ENCODE results near the gene BAIAP2. TPM values are rescaled to one million over a fixed set of nuclear protein-coding genes. Genes with fewer than 3 reads are reported as not detected.

The BAIAP2 gene
- total and polyA plus RNA-seq, 2 experiments from 2014 or later: 27.1 to 49.7 TPM

GRCh38 chr17:81086789-81087551 is 52.0 kb downstream of the BAIAP2 start:
- Histone ChIP-seq H3K27me3 (no peaks in the 10 kb centered on the region), H3K79me2 (no peaks in the 10 kb centered on the region), H3K4me1 (ENCODE audit: insufficient read depth) (peaks cover 6% of the 10 kb centered on the region), H2AFZ (no peak overlapping the region), H3K9me3 (ENCODE audit: low read depth) (no peaks in the 10 kb centered on the region), H3K4me2 (no peak overlapping the region), H4K20me1 (ENCODE audit: insufficient read depth, poor library complexity, severe bottlenecking) (no peaks in the 10 kb centered on the region), H3K4me3 (no peak overlapping the region), H3K27ac (no peak overlapping the region), H3K9me2 (replicated peaks; ENCODE audit: insufficient read depth) (no peaks in the 10 kb centered on the region), H3K36me3 (replicated peaks; ENCODE audit: insufficient read depth, low read depth) (no peaks in the 10 kb centered on the region)
- DNase-seq (ENCODE audit: low spot score): no peak
- TF ChIP-seq EZH2 (IDR thresholded peaks at IDR 0.05; ENCODE audit: borderline replicate concordance) (no peak), CTCF (IDR thresholded peaks at IDR 0.05; ENCODE audit: poor library complexity) (no peak)
- 97% methylated on average over 26 of the region's 32 CpGs for WGBS (ENCODE audit: low lambda C conversion rate, missing lambda C conversion rate)

- Histone ChIP-seq H3K9me2 (replicated peaks; ENCODE audit: insufficient read depth) (no peaks in the 10 kb centered on the region), H3K9me3 (ENCODE audit: low read depth) (no peaks in the 10 kb centered on the region), H3K4me3 (no peak overlapping the region), H4K20me1 (ENCODE audit: insufficient read depth, poor library complexity, severe bottlenecking) (no peaks in the 10 kb centered on the region), H3K27ac (no peak overlapping the region), H3K36me3 (replicated peaks; ENCODE audit: insufficient read depth, low read depth) (no peaks in the 10 kb centered on the region), H3K4me2 (no peak overlapping the region), H3K27me3 (no peaks in the 10 kb centered on the region), H3K4me1 (ENCODE audit: insufficient read depth) (peaks cover 23% of the 10 kb centered on the region), H3K79me2 (no peaks in the 10 kb centered on the region), H2AFZ (no peak overlapping the region)
- no peak for TF ChIP-seq EZH2phosphoT487 (IDR thresholded peaks at IDR 0.05; ENCODE audit: low read depth, severe bottlenecking, unreplicated experiment)
- no peak for TF ChIP-seq EZH2 (IDR thresholded peaks at IDR 0.05; ENCODE audit: borderline replicate concordance)
- WGBS (ENCODE audit: low lambda C conversion rate, missing lambda C conversion rate): 88% methylated on average over 21 of the region's 26 CpGs
- peak; percentile 63 for DNase-seq (ENCODE audit: low spot score)
These were observed 55.6 kb downstream of the BAIAP2 start for GRCh38 chr17:81090361-81091136.

GRCh38 chr17:81091154-81091553 is 56.2 kb downstream of the BAIAP2 start:
- H3K27me3 ChIP-seq: no peaks in the 10 kb centered on the region
- no peak for DNase-seq (ENCODE audit: low spot score)
- 91% methylated on average over 9 of the region's 9 CpGs for whole genome bisulfite sequencing (ENCODE audit: low lambda C conversion rate, missing lambda C conversion rate)
- no peak overlapping the region for H3K27ac ChIP-seq
- H3K9me3 ChIP-seq (ENCODE audit: low read depth): no peaks in the 10 kb centered on the region
- H3K36me3 ChIP-seq (replicated peaks; ENCODE audit: insufficient read depth, low read depth): no peaks in the 10 kb centered on the region
- H4K20me1 ChIP-seq (ENCODE audit: insufficient read depth, poor library complexity, severe bottlenecking): no peaks in the 10 kb centered on the region
- H2AFZ ChIP-seq: no peak overlapping the region
- H3K4me2 ChIP-seq: no peak overlapping the region
- no peaks in the 10 kb centered on the region for H3K9me2 ChIP-seq (replicated peaks; ENCODE audit: insufficient read depth)
- H3K4me3 ChIP-seq: no peak overlapping the region
- H3K79me2 ChIP-seq: no peaks in the 10 kb centered on the region
- TF ChIP-seq EZH2 (IDR thresholded peaks at IDR 0.05; ENCODE audit: borderline replicate concordance): no peak
- TF ChIP-seq CTCF (IDR thresholded peaks at IDR 0.05; ENCODE audit: poor library complexity): no peak
- TF ChIP-seq EZH2phosphoT487 (IDR thresholded peaks at IDR 0.05; ENCODE audit: low read depth, severe bottlenecking, unreplicated experiment): no peak
- peaks cover 29% of the 10 kb centered on the region for H3K4me1 ChIP-seq (ENCODE audit: insufficient read depth)

Measured in hepatocyte (in vitro differentiated cells).